NCI-H460 (cell line): ENCODE results near the gene PACS2. TPM values are rescaled to one million over a fixed set of nuclear protein-coding genes. Genes with fewer than 3 reads are reported as not detected.
"Not testable (repeated sequence)": the region's sequence is repeated elsewhere in the genome, so short reads cannot be mapped to it uniquely, and the experiment has no call there.

Experiments used
- DNase-seq: peaks from one replicate; pipeline ENCODE4 v3.0.0-alpha.2; 2016; ENCODE audit warnings: low read depth; ENCODE audit errors: extremely low read depth
- total RNA-seq: library from RNA; depleted of rRNA; stranded (reverse); fragments of >200 nt; shearing (Covaris generic); gene quantifications from 2 replicates; pipeline ENCODE4 v1.2.3, GENCODE V29; 2014

The PACS2 gene
- total RNA-seq, 1 experiment from 2014 or later: 30.7 TPM

- no peak for DNase-seq
These were observed 914 bp upstream of the PACS2 start for GRCh38 chr14:105313381-105314286.

GRCh38 chr14:105315211-105315721, 718 bp downstream of the PACS2 start:
- no peak for DNase-seq

GRCh38 chr14:105315941-105316576, 1.5 kb downstream of the PACS2 start:
- no peak for DNase-seq

- no peak for DNase-seq
These were observed 2.0 kb downstream of the PACS2 start for GRCh38 chr14:105316577-105316941.

- DNase-seq: no peak
These were observed 2.5 kb downstream of the PACS2 start for GRCh38 chr14:105316968-105317510.

- DNase-seq: no peak
These were observed 3.0 kb downstream of the PACS2 start for GRCh38 chr14:105317546-105317945.

GRCh38 chr14:105322791-105323556, 8.4 kb downstream of the PACS2 start:
- DNase-seq: no peak

GRCh38 chr14:105323663-105324062, 9.1 kb downstream of the PACS2 start:
- DNase-seq: no peak

GRCh38 chr14:105324080-105324778, 9.7 kb downstream of the PACS2 start:
- no peak for DNase-seq

GRCh38 chr14:105324871-105325270, 10.3 kb downstream of the PACS2 start:
- no peak for DNase-seq

GRCh38 chr14:105325303-105325702, 10.8 kb downstream of the PACS2 start:
- DNase-seq: no peak

GRCh38 chr14:105325716-105326567, 11.4 kb downstream of the PACS2 start:
- DNase-seq: no peak

- DNase-seq: no peak
These were observed 12.0 kb downstream of the PACS2 start for GRCh38 chr14:105326568-105326867.

GRCh38 chr14:105326891-105327694, 12.5 kb downstream of the PACS2 start:
- DNase-seq: no peak

- DNase-seq: not testable (repeated sequence)
These were observed 13.1 kb downstream of the PACS2 start for GRCh38 chr14:105327695-105328045.

GRCh38 chr14:105328070-105328677, 13.6 kb downstream of the PACS2 start:
- no peak for DNase-seq

- DNase-seq: no peak
These were observed 14.3 kb downstream of the PACS2 start for GRCh38 chr14:105328678-105329390.
